Central memory CD8-positive, alpha-beta T cell (primary cell): ENCODE data around the gene NELFA.

Experiments used
- ATAC-seq: fragments of 150-1000 bp; cut with Tn5 transposase; replicated peaks from 2 replicates; pipeline ENCODE4 v1.10.0; 2022; ENCODE audit warnings: mild to moderate bottlenecking, moderate FRiP score, moderate number of reproducible peaks; ENCODE audit not compliant: poor library complexity, severe bottlenecking; ENCODE audit errors: extremely low read depth
- DNase-seq, 2 donors: peaks; one replicate each; pipeline ENCODE4 v3.0.0; 2021; ENCODE audit warnings: low spot score in 2 of 2
- H3K27ac Mint-ChIP-seq: one replicate; pipeline ENCODE4 v1.8.0; 2022; ENCODE audit warnings: low read depth, mild to moderate bottlenecking, moderate library complexity, mixed read lengths
- H3K27me3 Mint-ChIP-seq: one replicate; pipeline ENCODE4 v1.8.0; 2022; ENCODE audit warnings: mixed read lengths
- H3K36me3 Mint-ChIP-seq: one replicate; pipeline ENCODE4 v1.8.0; 2022; ENCODE audit warnings: mild to moderate bottlenecking, moderate library complexity, mixed read lengths; ENCODE audit not compliant: insufficient read depth
- H3K4me1 Mint-ChIP-seq: one replicate; pipeline ENCODE4 v1.8.0; 2022; ENCODE audit warnings: mixed read lengths
- H3K4me3 Mint-ChIP-seq: one replicate; pipeline ENCODE4 v1.8.0; 2022; ENCODE audit warnings: mild to moderate bottlenecking, moderate library complexity, mixed read lengths
- H3K9me3 Mint-ChIP-seq: one replicate; pipeline ENCODE4 v1.8.0; 2022; ENCODE audit warnings: mixed read lengths

Gene NELFA

DNA sequence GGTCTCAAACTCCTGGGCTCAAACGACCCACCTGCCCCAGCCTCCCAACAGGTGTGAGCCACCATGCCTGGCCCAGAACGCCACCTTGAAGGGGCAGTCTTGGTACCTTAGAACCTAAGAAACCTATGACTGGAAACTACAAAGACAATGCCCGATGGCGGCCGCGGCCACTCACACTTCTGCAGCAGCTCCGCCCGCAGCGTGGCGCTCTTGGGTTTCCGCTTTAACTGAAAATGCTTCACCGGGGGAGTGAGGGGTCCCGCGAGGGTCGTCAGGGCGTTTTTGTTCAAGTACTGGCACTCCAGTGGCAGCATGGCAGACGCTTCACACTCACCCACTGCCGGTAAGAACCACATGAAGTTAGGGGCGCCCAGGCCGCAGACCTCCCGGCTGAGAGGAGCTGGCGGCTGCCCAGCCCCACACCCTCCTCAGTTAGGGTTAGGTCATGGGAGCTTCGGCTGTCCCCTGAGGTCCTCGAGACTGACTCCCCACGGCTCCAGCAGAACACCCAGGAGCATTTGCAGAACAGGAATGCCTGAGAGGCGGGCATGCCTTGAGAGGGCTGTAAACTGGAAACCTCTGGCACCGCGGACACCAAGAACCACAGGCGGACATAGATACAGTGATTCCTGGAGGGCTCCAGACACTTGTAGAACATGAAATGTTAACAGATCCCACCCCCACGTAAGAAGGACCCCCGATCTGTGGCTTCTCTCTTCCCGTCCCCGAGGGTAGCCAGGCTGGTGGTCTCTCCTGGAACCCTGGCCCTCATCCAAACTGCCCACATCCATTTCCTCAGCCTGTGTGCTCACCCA, 19.0 kb downstream of the NELFA start:
- no peaks in the 10 kb centered on the region for H3K4me1 Mint-ChIP-seq
- no peak for DNase-seq
- peaks cover 39% of the 10 kb centered on the region for H3K36me3 Mint-ChIP-seq
- ATAC-seq = no peak
- no peaks in the 10 kb centered on the region for H3K9me3 Mint-ChIP-seq
- no peak overlapping the region for H3K27ac Mint-ChIP-seq
- no peaks in the 10 kb centered on the region for H3K27me3 Mint-ChIP-seq
- no peak overlapping the region for H3K4me3 Mint-ChIP-seq

DNA sequence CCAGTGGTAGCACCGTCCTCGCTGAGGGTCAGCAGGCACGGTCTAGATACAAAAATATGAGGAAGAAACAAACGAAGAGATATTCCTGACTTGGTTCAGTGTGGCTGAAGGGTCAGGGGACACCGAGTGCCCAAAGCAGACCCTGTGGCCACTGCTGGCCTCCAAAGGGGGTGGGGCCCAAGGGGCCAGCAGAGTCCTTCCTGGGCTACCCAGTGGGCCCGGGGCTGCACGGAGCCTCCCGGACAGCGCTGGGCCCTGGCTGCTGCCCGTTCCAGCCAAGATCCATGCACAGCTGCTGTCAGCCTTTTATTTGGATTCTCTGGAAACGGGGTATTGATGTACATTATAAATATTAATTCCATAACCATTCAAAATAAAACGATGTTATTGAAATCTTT, 20.4 kb downstream of the NELFA start:
- no peak for DNase-seq
- Mint-ChIP-seq H3K4me3 (no peak overlapping the region), H3K36me3 (peaks cover 49% of the 10 kb centered on the region)

DNA sequence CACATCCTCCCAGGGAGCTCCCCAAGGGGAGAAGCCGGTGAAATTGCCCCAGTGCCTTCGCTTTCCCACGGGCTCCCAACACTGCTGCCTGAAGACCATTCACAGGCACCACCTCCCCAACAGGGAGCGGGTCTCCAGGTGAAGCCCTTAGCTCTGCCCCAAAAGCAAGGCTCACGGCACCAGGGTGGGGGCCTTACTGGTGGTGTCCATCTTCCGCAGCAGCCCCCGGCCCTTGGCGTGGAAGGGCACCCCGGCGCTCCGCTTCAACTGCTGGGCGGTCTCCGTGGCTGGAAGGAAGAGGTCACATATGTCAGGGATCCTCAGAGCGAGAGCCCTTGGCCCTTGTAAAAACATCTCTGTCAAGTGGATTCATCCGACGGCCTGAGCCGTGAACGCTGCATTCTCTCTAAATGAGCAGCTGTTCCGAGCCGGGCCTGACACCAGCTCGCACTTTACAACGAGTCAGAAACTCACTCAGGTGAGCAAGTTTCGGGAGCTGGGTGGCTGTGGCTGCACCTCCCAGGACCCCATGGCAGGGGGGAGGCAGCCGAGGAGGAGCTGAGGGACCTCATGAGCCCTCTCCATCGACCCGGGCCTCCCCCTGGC, 20.9 kb downstream of the NELFA start:
- Mint-ChIP-seq H3K27me3 (no peaks in the 10 kb centered on the region), H3K27ac (no peak overlapping the region), H3K4me3 (no peak overlapping the region), H3K36me3 (peaks cover 49% of the 10 kb centered on the region), H3K4me1 (no peaks in the 10 kb centered on the region), H3K9me3 (no peaks in the 10 kb centered on the region)
- no peak for DNase-seq
- ATAC-seq = no peak

More for the DNA sequence above, 20.4 kb downstream of the NELFA start:
- Mint-ChIP-seq H3K27ac (no peak overlapping the region), H3K27me3 (no peaks in the 10 kb centered on the region), H3K9me3 (no peaks in the 10 kb centered on the region), H3K4me1 (no peaks in the 10 kb centered on the region)
- ATAC-seq = no peak

DNA sequence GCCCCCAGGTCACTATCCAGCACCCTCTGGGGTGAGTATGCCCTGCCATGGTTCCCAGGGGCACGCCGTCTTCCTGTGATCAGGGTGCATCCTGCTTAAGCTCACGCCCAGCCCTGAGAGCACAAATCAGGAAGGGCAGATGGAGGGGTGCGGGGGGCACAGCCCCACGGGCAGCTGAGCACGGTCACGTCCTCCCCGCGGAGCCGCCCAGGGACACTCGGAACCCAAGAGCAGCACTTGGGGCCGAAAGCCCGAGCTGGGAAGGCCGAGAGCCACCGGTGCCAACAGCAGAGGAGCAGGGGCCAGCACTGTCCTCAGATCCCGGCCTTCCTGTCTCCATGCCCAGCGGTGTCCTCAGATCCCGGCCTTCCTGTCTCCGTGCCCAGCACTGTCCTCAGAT, 21.5 kb downstream of the NELFA start:
- ATAC-seq = no peak
- Mint-ChIP-seq H3K27me3 (no peaks in the 10 kb centered on the region), H3K4me3 (no peak overlapping the region), H3K4me1 (no peaks in the 10 kb centered on the region), H3K27ac (no peak overlapping the region), H3K36me3 (peaks cover 51% of the 10 kb centered on the region), H3K9me3 (no peaks in the 10 kb centered on the region)
- DNase-seq = no peak

DNA sequence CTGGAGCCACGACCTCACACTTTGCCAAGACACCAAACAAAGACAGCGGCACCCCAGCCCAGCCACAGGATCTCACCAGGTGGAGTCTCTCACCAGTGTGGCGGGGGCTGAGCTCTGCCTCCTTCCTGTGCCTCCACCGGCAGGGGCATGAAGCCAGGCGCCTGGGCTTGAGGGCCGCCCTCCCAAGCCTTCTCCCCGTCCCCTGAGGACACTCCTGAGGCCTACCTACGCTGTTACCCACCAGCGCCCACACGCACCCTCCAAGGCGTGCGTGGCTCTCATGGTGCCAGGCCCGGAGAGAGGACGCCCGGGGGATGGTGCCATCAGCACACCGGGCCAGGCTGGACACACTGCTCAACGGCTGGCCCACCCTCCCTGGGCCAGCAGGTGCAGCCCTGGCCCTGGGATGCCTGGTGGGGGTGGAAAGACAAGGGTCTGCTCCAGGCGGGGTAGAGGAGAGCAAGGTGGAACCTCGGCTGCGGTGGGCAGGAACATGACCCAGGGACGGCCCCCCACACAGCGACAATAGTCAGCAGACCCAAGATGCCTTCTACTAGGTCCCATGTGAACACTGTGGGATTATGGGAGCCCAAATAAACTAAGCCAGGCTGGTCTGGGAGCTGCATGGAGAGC, 22.1 kb downstream of the NELFA start:
- Mint-ChIP-seq H3K27ac (no peak overlapping the region), H3K9me3 (no peaks in the 10 kb centered on the region), H3K4me3 (no peak overlapping the region), H3K36me3 (peaks cover 54% of the 10 kb centered on the region), H3K4me1 (no peaks in the 10 kb centered on the region), H3K27me3 (no peaks in the 10 kb centered on the region)
- ATAC-seq (no peak), DNase-seq (no peak)

DNA sequence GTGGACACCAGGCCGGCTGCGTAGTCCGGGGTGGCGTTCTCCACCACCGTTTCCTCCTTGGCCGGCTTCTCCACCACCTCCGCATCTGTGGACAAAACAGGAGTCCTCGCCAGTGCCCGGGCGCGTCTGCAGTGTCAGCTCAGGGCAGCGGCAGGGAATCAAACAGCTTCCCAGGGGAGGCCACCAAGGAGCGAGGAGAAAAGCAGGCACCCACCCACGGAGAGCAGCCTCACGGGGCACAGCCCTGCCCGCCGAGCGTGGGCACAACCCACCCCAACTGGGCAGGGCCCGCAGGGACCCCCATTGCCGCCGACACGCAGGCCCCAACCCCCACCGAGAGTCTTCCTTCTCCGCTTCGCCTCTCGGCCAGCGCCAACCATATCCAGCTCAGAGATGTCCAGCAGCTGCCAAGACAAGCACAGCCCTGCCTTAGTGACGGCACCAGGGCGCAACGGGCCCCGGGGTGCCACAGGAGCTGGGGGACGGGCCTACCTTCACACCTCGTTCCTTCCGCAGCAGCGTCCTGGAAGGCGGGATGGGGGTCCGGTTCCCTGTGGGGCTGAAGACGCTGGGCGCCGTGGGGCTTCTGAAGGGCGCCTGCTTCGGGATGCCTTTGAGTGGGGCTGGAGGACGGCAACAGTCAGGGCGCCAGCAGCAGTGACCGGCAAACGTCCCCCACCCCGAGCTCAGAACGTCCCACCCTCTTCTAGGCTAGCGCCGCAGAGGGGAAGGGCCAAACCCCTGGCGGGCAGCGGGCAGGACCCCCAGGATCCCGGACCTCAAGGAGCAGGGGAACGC, 22.8 kb downstream of the NELFA start:
- H3K4me1 Mint-ChIP-seq = no peaks in the 10 kb centered on the region
- no peaks in the 10 kb centered on the region for H3K9me3 Mint-ChIP-seq
- no peak for ATAC-seq
- H3K4me3 Mint-ChIP-seq = no peak overlapping the region
- no peak overlapping the region for H3K27ac Mint-ChIP-seq
- DNase-seq = no peak
- H3K27me3 Mint-ChIP-seq = no peaks in the 10 kb centered on the region
- peaks cover 57% of the 10 kb centered on the region for H3K36me3 Mint-ChIP-seq

DNA sequence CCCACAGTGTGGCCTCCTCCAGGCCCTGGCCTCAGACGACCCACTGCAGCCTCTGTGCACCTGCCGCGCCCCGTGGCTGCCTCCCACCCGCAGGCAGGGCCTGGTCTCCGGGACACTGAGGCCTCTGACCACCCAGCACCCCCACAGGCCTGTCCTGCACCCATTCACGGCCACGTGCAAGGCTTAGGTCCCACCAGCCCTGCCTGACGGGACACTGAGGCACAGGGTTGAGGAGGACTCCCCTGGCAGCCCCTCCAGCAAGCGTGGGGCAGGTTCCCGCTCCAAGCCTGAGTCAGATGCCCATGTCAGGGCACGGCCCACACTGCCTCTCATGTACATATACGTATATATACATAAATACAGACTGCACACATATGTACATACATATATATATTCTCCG, 23.5 kb downstream of the NELFA start:
- no peak overlapping the region for H3K27ac Mint-ChIP-seq
- ATAC-seq (no peak), DNase-seq (no peak)
- no peaks in the 10 kb centered on the region for H3K9me3 Mint-ChIP-seq
- no peaks in the 10 kb centered on the region for H3K27me3 Mint-ChIP-seq
- no peak overlapping the region for H3K4me3 Mint-ChIP-seq
- H3K4me1 Mint-ChIP-seq = no peaks in the 10 kb centered on the region
- peaks cover 58% of the 10 kb centered on the region for H3K36me3 Mint-ChIP-seq

DNA sequence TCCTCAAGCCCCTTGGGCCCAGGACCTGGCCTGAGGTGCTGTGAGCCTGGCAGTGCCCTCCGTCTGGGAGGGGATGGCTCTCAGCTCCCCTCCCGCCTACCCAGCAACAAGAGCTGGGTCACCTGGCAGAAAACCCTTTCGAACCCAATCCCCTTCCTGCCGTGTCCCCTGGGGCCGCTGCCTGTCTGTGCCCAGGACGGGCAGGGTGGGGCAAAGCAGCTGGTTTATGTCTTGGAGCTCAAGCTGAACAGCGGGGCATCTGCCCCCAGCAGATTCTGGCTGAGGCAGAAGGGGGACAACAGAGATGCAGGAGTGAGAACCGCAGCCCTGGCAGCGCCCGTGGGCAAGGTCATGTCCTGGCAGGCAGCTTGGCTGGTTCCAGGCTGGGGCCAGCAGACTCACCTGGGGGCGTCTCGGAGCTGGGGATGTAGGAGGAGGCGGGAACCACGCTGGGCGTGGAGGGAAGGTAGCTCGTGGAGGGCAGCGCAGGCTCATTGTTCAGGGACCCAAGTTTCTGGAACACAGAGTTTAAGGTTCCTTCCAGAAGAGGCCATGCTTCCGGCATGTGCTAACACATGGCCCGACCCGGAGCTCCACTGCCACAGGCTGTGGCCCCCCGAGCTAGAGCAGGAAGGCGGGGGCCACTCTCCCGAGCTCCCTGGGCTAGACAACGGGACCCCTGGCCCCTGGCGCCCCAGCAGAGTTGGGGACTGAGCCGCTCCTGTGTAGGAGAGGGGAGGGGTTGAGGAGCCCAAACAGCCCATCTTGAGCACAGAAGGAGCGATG, 24.2 kb downstream of the NELFA start:
- no peak for ATAC-seq

DNA sequence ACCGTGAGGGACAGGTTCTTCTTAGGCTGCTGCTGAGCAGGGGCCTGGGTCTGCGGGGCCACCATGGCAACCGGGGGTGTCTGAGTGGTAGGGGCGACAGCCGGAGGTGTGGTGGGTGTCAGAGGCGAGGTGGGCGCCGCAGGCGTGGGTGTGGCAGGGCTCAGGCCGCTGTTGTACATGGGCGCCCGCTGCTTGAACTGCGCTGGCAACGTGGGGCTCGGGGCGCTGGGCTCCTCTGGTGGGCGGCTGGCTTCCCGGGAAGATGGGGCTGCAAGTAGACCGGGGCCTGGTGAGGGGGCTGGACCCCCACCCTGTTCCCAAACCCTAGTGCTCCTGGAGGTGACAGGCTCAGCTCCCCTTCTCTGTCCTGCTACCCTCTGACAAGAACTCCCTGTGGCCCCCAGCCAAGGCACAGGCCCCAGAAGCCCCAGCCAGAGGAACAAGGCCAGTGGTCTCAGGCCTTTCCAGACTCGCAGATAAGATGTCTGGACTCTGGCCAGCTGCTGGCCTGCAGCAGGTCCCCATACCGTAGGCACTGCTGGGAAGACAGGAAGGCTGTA, 24.8 kb downstream of the NELFA start:
- H3K27me3 Mint-ChIP-seq = no peaks in the 10 kb centered on the region
- H3K9me3 Mint-ChIP-seq = no peaks in the 10 kb centered on the region
- H3K4me3 Mint-ChIP-seq = no peak overlapping the region
- no peak for ATAC-seq
- no peak for DNase-seq
- peaks cover 56% of the 10 kb centered on the region for H3K36me3 Mint-ChIP-seq
- H3K4me1 Mint-ChIP-seq = no peaks in the 10 kb centered on the region
- no peak overlapping the region for H3K27ac Mint-ChIP-seq

More for the DNA sequence above, 24.2 kb downstream of the NELFA start:
- no peak for DNase-seq
- no peaks in the 10 kb centered on the region for H3K9me3 Mint-ChIP-seq
- H3K4me3 Mint-ChIP-seq = no peak overlapping the region
- no peaks in the 10 kb centered on the region for H3K27me3 Mint-ChIP-seq
- peaks cover 56% of the 10 kb centered on the region for H3K36me3 Mint-ChIP-seq
- no peak overlapping the region for H3K27ac Mint-ChIP-seq
- H3K4me1 Mint-ChIP-seq = no peaks in the 10 kb centered on the region

DNA sequence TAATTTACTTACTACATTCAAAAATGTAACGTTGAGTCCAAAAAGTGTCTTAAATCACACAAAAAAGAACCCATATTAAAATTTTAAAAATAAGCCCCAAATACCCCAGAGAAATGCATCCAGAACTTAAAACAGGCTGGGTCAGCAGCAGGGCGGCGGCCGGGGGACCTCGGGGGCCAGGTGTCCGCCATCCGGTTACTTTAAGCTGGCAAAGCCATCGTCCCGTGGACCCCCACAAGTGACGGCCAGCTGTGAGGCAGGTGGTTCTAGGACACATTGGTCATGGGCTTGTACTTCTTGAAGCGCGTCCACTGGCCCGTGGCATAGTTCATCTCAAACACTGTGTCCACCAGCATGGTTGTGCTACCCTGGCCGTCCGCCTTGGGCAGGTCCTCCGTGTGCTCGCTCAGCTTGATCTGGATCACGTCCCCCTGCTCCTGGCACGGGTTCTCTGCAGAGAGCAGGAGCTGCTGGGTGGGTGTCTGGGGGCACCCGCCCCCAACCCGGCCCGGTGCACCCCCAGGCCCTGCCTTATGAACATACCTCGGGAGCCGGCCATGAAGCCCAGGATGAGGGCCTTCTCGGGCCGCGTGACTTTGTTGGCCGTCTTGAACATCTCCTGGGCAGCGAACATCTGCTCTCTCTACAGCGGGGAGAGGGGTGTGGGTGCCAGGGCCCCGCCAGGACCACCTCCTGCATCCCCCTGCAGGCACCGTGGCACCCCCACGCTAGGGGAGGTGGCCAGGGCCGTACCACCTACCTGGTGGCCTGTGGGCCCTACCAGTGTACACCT, 25.5 kb downstream of the NELFA start:
- DNase-seq (no peak), ATAC-seq (no peak)
- Mint-ChIP-seq H3K27me3 (no peaks in the 10 kb centered on the region), H3K9me3 (no peaks in the 10 kb centered on the region), H3K4me3 (no peak overlapping the region), H3K4me1 (no peaks in the 10 kb centered on the region), H3K27ac (peak overlapping the region; percentile 51), H3K36me3 (peaks cover 55% of the 10 kb centered on the region)
